HG02623 (cell line): ENCODE measurements around the gene DNAI1.

ENCODE experiments used
- ATAC-seq: cut with Tn5 transposase; IDR thresholded peaks from one replicate; pipeline ENCODE4 v1.9.1; 2021; ENCODE audit warnings: moderate library complexity; ENCODE audit not compliant: unreplicated experiment

DNAI1 gene

DNA sequence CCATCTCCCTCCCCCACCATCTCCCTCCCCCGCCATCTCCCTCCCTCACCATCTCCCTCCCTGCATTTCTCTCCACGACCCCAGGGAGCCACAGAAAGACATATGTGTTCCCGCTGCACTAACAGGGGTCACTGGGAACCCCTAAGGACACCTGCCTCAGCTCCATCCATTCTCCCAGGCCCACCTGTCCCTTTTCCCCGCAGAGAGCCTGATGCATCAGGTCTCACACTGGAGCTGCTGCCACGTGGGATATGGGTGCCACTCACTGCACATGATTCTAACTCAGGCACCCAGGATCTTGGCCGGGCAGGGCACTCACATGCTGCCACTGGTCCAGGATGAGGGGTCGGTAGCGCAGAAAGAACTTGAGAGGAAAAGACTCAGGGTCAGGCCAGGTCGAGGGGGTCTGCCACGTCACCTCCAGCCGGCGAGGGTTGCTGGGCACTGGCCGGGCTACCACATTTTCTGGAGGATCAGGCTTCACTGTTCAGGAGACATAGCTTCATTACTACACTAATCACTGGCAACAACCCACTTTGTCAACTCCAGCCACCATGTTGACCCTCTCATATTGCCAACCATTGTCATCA, 97.4 kb downstream of the DNAI1 start:
- ATAC-seq, result no peak

DNA sequence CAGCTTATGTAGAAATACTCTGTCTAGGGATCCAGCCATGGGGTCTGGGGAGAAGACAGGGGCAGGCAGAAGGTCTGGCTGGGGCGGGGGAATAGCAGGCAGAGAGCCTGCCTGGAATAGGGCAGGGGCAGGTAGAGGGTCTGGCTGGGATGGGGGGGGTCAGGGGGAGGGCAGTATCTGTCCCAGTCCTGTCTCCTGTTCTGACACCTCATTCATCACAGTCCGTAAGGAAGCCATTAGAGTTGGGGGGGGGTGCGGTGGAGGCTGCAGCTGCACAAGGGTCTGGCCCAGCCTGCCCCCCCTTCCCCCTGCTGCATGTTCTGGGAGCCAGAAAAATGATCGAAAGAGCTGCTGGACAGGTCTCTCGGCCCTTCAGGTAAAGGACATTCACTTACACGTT, 98.3 kb downstream of the DNAI1 start:
- ATAC-seq, result no peak

DNA sequence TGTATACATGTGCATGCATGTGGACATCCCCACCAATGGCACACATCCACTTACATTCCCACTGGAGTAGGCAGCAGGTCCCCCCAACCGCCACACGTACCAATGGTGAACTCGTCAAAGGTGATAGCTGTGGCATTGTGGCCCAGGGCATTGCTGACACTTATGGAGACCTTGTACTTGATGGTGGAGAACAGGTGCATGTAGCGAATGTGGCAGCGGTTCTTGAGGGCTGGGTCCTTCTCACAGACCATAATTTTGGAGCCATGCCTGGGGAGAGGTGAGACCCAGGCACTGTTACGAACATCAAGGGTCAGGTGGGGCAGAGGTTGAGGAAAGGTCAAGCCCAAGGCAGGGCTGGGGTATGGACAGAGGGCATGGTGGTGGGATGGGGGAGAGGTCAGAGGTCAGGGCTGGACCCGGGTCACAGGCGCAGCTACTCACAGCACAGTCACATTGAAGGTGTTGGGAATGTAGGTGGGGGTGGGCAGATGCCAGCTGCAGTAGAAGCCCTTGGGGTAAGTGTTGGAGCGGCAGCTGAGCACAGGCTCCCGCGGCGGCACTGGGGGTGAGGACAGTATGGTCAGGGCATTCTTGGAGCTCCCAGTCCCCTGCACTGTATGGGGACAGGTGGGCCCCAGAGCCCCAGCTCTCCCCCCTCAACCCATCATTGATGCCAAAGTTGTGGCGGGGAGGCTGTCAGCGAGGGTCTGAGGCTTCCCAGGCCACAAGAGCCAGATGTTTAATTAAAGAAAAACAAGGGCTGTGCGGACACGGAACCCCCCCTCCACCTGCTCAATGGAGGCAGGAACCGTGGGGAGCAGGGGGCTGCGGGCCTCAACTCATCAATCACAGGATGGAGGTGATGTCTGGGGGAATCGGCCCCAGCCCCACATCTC, 99.1 kb downstream of the DNAI1 start:
- ATAC-seq, result no peak

DNA sequence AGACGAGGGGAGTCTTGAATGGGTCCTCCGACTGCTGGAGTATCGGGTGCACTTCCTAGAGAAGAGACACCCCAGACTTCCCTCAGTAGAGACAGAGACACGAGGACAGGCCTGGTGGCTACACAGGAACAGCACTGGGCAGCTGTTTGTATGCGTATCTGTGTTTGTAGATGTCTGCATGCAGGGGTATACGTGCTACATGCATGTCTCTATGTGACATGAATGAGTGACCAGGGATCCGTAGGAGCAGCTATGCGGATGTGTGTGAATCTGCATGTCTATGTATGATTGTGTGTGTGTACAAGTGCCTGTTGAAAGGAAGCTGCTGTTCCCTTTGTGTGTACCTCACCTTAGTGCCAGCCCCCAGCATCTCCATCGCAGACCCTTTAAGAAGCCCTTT, 99.8 kb downstream of the DNAI1 start:
- no peak for ATAC-seq

DNA sequence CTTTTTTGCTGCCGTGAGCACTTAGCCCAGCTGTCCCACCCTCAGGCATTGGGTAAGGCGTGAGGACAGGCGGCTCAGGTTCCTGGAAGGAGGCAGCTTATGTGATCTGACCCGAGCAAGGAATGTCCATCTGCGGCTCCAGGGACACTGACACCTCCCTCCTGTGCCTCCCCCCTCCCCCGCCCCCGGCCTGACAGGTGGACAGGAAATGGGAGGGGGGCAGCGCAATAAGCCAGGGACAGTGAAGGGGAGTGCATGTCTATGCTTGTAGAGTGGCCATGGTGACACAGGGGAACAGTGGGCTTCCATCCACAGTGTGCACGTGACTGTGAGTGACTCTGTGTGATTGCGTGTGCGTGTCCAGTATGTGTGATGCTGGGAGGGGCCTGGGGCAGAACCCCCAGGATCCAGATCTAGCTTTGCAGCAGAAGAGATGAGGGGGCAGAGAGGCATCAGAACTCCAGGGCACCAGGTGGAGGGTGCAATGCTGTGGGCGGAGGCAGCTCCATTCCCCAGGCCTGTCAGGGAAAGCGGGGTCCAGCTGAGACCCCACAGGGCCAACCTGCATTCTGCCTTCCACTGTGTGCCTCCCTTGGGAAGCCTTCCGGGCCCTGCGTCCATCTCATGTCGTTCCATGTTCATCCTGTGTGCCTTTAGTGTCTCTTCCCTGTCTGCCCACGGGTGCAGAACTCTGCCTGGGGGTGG, 100.5 kb downstream of the DNAI1 start:
- no peak for ATAC-seq

DNA sequence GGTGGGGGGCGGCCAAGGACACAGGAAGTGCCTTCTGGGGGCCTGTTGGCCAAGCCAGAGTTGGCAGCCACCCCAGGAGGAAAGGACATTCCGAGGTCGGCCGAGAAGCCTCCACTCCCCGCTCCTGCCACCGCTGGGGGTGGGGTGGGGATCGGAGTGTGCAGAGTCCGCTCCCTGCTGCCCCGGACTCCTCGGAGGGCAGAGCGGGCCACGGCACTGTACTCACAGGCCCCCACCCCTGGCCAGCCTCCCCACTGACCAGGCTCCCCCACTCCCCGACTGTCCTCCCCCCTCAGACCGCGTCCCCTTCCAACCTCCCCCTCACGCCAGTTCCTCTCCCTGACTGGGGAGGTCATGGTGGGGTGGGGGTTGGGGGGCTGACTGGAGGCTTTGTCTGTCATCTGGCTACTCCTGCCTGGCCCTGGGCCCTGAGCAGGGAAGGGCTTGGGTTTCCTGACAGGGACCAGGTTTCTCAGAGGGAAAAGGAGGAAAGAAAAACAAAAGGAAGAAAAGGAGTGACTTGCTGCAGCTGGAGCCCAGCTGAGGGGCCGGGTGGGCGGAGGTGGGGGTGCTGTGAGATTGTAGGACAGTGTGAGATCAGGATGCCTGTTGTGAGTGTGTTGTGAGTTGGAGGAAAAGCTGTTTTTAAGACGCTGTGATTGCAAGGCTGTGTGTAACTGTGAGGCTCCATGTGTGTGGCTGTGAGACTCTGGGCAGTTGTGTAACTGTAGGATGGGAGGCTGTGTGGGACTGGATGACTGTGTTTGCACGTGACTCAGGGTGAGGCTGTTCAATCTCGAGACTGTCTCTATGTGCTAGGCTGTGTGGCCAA, 101.2 kb downstream of the DNAI1 start:
- no peak for ATAC-seq

DNA sequence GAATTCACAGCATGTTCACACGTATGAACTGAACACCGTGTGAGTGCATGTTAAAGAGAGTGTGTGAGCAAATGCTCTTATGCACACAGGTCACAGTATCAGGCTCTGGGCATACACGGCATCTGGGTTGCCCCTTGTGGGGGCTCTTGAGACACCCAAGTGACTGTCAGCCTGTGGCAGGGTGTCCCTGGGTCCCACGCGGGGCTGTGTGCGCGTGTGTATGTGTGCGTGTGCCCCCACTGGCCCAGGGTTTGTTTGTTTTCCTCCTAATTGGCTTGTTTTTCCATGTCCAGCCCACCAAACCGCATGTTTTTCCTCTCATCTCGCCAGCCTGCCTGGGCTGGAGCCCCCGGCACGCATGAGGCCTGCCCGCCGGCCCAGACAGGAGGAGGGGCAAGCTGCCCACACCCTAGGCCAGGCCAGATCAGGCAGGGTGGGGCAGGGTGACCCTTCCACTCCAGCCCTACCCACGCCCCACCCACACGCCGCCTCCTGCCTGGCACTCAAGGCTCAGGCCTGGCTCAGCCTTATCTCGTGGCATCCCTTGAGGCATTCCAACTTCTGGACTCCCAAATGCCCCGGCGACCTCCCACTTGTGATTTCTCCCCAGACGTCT, 102.1 kb downstream of the DNAI1 start:
- no peak for ATAC-seq

DNA sequence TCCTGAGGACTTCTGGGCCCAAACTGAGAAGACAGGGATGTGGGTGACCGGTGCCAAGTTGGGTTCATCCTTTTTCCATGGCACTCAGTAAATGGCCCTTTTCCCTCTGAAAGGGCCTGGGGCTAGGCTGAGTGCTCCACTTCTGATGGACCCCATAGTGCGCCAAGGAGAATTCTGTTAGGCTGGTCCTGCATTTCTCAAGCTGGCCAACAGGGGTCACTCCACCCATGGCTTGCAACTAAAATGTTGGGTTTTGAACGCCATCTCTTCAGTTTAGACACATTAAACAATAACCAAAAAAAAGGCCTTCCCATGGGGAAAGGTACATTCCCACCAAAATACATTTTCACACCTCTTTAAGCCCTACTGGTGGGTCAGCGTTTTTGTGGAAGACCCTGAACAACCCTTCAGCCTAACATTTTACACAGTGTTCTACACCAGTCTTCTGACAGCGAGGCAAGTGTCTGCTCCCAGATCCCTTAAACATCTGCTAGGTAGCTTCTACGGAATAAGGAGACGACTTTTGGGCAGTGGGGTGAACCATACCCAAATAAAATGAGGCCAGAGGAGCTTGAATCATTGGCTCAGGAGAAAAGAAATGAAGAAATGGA, 103.6 kb downstream of the DNAI1 start:
- no peak for ATAC-seq

DNA sequence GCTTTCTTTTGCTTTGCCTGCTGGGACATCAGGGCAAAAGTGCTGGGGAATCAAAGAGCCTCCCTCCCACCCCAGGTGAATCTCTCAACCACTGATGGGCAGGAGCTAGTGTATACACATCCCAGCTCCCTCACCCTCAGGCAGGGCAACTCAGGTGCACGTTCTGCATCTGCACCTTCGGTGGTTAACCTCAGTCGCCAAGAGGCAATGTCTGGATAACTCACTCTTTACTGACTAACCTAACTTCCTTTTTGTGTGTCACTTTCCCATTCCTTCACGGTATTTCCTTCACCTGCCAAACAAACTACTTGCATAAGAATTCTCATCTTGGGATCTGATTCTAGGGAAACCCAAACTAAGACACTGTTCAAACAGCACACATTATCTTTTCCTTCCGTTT, 104.7 kb downstream of the DNAI1 start:
- no peak for ATAC-seq

DNA sequence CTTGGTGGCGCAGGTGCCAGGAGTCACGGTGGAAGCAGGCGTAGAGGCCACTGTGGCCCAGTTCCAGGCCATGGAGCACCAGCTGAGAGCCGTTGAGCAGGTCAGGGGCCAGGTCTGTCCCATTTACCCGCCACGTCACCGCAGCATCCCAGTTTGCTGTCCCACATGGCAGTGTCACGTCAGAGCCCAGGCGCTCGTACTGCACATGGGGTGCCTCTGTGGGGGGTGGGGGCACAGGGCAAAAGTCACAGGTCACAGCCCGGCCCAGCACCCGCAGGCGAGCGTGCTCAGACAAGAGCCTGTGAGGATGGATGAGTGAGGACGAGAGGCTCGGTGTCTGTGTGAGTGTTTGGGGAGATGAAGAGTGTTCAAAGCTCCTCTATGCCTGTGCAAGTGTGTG, 106.0 kb downstream of the DNAI1 start:
- ATAC-seq, result no peak

DNA sequence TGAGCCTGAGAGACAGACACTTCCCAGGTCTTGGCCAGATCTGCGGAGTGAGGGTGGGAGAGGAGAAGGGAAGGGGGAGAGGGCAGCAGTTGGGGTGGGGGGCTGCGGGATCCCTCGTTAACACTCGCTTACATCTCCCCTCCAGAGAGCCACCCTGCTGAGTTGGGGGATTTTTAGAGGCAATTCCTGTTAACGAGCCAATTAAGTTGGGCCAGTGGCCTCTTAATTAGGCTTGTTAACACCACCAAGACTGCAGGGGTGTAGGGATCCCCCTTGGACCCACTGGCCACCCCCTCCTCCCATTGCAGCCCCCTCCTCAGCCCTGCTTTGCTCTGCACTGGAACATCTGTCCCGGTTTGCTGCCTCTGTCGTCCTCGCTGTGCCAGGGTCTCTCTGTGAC, 107.3 kb downstream of the DNAI1 start:
- no peak for ATAC-seq

DNA sequence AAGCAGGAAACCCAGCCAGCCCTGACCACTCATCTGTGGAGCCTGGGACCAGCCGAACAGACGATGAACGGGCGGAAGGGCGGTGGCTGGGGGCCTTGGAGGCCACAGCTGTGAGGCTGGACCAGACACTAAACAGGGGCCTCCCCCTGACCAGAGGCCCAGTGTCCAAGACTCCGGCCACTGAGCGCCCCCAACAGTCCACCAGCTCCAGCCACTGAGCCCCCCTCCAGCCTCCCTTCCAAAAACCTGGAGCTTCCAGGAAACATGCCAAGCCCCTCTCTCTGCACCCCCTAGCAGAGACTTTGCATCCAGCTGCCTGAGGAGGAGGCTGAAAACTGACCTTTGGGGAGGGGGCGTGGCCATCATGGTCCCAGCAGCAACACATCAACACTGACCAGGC, 107.7 kb downstream of the DNAI1 start:
- no peak for ATAC-seq

DNA sequence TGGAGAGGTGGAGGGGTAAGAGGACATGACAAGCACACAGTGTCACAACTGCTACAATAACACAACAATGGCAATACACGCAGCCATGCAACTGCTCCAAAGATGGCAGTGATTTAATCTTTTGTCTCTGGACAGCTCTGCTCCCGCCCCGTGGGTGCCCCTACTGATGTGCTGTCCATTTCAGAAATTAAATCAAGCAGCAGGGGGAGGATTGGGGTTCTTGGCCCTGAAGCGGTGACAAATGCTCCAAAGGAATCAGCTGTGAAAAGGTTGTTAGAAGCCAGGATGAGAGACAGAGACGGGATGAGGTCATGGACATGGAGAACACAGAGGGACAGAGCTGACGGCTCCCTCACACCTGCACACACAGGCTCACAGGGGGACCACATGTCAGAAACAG, 108.4 kb downstream of the DNAI1 start:
- no peak for ATAC-seq

DNA sequence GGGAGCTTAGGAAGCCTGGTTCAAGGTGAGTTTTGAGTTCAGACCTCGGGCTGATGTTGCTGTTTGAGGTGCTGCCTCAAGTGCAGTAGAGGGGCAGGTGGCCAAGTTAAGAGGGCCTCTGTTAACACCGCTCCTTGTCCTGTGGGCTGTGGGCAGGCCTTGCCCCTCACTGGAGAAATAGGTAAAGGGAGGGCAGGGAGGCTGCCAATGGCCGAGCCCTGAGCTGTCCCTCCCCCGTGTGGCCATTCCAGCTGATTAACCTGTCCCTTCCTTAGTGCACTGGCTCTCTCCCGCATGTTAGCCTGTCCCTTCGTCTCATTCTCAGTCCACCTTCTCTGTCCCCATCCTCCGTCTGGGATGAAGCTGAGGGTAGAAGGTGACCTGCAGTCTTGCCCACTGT, 109.5 kb downstream of the DNAI1 start:
- ATAC-seq, result no peak

DNA sequence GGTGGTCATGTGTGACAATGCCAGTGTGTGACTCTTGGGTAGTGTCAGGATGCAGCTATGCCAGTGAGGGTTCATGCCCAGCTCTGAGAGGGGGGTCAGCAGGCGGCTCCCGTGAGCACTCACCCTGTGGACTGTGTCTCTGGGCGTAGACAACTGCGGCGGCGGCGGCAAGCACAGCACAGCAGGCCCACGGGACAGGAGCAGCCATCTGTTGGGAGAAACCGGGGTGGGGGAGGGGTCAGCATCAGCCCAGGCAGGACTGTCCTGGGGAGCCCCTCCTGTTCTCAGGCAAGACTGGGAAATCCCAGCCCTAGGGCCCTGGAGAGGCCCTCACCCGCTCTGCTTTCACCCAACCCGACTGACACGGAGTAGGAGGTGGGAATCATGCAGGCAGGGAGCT, 110.2 kb downstream of the DNAI1 start:
- ATAC-seq, result no peak

DNA sequence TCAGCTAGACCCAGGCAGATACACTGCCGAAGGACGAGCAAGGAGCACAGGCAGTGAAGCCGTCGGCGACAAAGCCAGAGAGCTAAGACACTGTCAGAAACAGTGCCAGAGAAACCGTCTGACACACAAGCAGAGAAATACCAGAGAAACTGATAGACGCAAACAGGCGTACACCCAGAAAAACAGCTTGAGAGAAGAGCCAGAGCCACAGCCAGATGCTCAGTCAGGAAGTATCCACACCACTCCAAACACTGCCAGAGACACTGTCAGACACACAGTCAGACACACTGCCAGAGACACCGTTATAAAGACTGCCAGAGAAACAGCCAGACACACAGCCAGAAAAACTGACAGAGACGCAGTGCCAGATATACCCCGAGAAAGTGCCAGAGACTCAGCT, 111.8 kb downstream of the DNAI1 start:
- ATAC-seq, result no peak
